K562 (cell line): ENCODE results near the gene ABLIM2. TPM values are rescaled to one million over a fixed set of nuclear protein-coding genes. Genes with fewer than 3 reads are reported as not detected.

Experiments
- ATAC-seq: fragments of 200-7000 bp; cut with Tn5 transposase; 3 replicates; pipeline ENCODE4 v1.9.1; 2020; ENCODE audit warnings: moderate library complexity
- BruUV-seq: library from RNA; stranded (reverse); fragments of 400-500 nt; replicated peaks from 2 replicates; lab custom pipeline; 2021; lab: Mats Ljungman, UMichigan
- CTCF ChIA-PET: fragments of 300-600 bp; formaldehyde crosslinking; extraction: SDS; loops from one replicate; lab custom pipeline; 2021; ENCODE audit warnings: low intra/inter-chr PET ratio; lab: Yijun Ruan, JAX
- POLR2A ChIA-PET: fragments of 300-600, 350-650 bp; sonication (Branson Sonifier 250); formaldehyde crosslinking; extraction: SDS; loops from one replicate; lab custom pipeline; 2021; ENCODE audit warnings: antibody characterized with exemption, inconsistent platforms; lab: Yijun Ruan, JAX
- DNase-seq, 4 experiments: peaks; one replicate each; pipeline versions ENCODE4 v3.0.0 to v3.0.0-alpha.2; 2011 to 2018; ENCODE audit warnings: low spot score in 3 of 4, mixed read lengths in 3 of 4; ENCODE audit errors: extremely low read depth in 1 of 4
- FAIRE-seq: peaks from 2 replicates; lab custom pipeline; 2011; peaks lifted over from hg19 to GRCh38; lab: Jason Lieb, UNC
- H2AFZ ChIP-seq: 2 replicates; pipeline ENCODE4 v1.6.0; 2011; ENCODE audit warnings: low read depth, low read length, control low read depth, inconsistent platforms
- H3K27ac ChIP-seq: fragments of 200-600 bp; 3 replicates; pipeline ENCODE4 v1.8.0; 2011; ENCODE audit warnings: low read depth, mild to moderate bottlenecking, control low read depth, inconsistent platforms, low read length, moderate library complexity, mixed read lengths; ENCODE audit errors: extremely low read depth
- H3K27me3 ChIP-seq, 2 experiments: fragments of 300-600 bp in 1 of 2; 2 replicates in 1 of 2; 3 replicates in 1 of 2; pipeline versions ENCODE4 v1.6.0 to v1.8.0; 2011; ENCODE audit warnings: inconsistent platforms in 2 of 2, low read length in 2 of 2, mild to moderate bottlenecking in 1 of 2, mixed read lengths in 1 of 2, moderate library complexity in 1 of 2; ENCODE audit not compliant: control insufficient read depth in 2 of 2, insufficient read depth in 2 of 2
- H3K36me3 ChIP-seq: fragments of 300-600 bp; 3 replicates; pipeline ENCODE4 v1.8.0; 2011; ENCODE audit warnings: mild to moderate bottlenecking, low read length, inconsistent platforms; ENCODE audit not compliant: control insufficient read depth, insufficient read depth
- H3K4me1 ChIP-seq, 2 experiments: fragments of 200-600 bp in 1 of 2; replicated peaks in 1 of 2; 2 replicates in 1 of 2; 3 replicates in 1 of 2; pipeline versions ENCODE4 v1.5.1 to v1.8.0; 2011; ENCODE audit warnings: inconsistent platforms in 2 of 2, low read length in 2 of 2, mild to moderate bottlenecking in 1 of 2, mixed read lengths in 1 of 2, moderate library complexity in 1 of 2; ENCODE audit not compliant: control insufficient read depth in 2 of 2, insufficient read depth in 2 of 2
- H3K4me2 ChIP-seq: 2 replicates; pipeline ENCODE4 v1.6.1; 2011; ENCODE audit warnings: low read length, control low read depth, inconsistent platforms, mixed read lengths; ENCODE audit not compliant: insufficient read depth
- H3K4me3 ChIP-seq: fragments of 200-600 bp; sonication (generic), shearing (Covaris generic); 2 replicates; pipeline ENCODE4 v1.5.1; 2016; ENCODE audit warnings: control low read depth, inconsistent platforms
- H3K79me2 ChIP-seq: fragments of 200-600 bp; 3 replicates; pipeline ENCODE4 v1.8.0; 2011; ENCODE audit warnings: low read length, inconsistent platforms; ENCODE audit not compliant: control insufficient read depth, insufficient read depth
- H3K9ac ChIP-seq, 2 experiments: 2 replicates each; pipeline versions ENCODE4 v1.6.0 to v1.6.1; 2011; ENCODE audit warnings: low read depth in 2 of 2, low read length in 2 of 2, control low read depth in 1 of 2, inconsistent platforms in 1 of 2, mild to moderate bottlenecking in 1 of 2, mixed read lengths in 1 of 2; ENCODE audit not compliant: insufficient read depth in 1 of 2
- H3K9me1 ChIP-seq: one replicate; pipeline ENCODE4 v1.6.0; 2011; ENCODE audit warnings: inconsistent platforms, mild to moderate bottlenecking, low read length, moderate library complexity; ENCODE audit not compliant: control insufficient read depth, insufficient read depth
- H3K9me3 ChIP-seq: replicated peaks from 2 replicates; pipeline ENCODE4 v1.5.1; 2011; ENCODE audit warnings: low read depth, low read length, inconsistent platforms; ENCODE audit not compliant: control insufficient read depth, insufficient read depth
- H4K20me1 ChIP-seq: replicated peaks from 2 replicates; pipeline ENCODE4 v1.6.1; 2011; ENCODE audit warnings: low read length, inconsistent platforms, mixed read lengths; ENCODE audit not compliant: control insufficient read depth, insufficient read depth
- CREM ChIP-seq: IDR thresholded peaks from 2 replicates; pipeline ENCODE4 v1.6.1; 2014; ENCODE audit warnings: antibody characterized with exemption, low read depth
- ELF4 ChIP-seq: fragments of 450-650 bp; formaldehyde crosslinking; IDR thresholded peaks from 2 replicates; pipeline ENCODE4 v1.4.0; 2022; ENCODE audit warnings: missing genetic modification characterization
- ETV6 ChIP-seq, 3 experiments: fragments of 150-350 bp in 1 of 3; sonication (generic) in 1 of 3; formaldehyde crosslinking in 1 of 3; IDR thresholded peaks; 2 replicates each; pipeline versions ENCODE4 v1.6.1 to v1.8.0; 2014 to 2022; ENCODE audit warnings: borderline replicate concordance in 2 of 3, low read depth in 2 of 3, antibody characterized with exemption in 1 of 3, low read length in 1 of 3, mild to moderate bottlenecking in 1 of 3, missing genetic modification reagents in 1 of 3
- FOXA3 ChIP-seq, 2 experiments: fragments of 450-650 bp in 1 of 2; sonication (generic) in 1 of 2; formaldehyde crosslinking; IDR thresholded peaks in 1 of 2; conservative IDR thresholded peaks in 1 of 2; 2 replicates each; pipeline versions ENCODE4 v1.4.0 to v1.8.0; 2020 to 2022; ENCODE audit warnings: mild to moderate bottlenecking in 2 of 2, missing genetic modification reagents in 1 of 2
- MBD2 ChIP-seq: sonication (generic); IDR thresholded peaks from 2 replicates; pipeline ENCODE4 v1.6.1; 2016; ENCODE audit warnings: low read depth, borderline replicate concordance
- NEUROD1 ChIP-seq: fragments of 150-350 bp; IDR thresholded peaks from 2 replicates; pipeline ENCODE4 v1.6.1; 2014; ENCODE audit warnings: borderline replicate concordance, low read length, low read depth; ENCODE audit not compliant: partially characterized antibody
- NFIX ChIP-seq: fragments of 250-450 bp; sonication (Bioruptor Pico); IDR thresholded peaks from 2 replicates; pipeline ENCODE4 v1.4.0; 2020; ENCODE audit warnings: low read depth, mild to moderate bottlenecking, moderate library complexity
- NR1H2 ChIP-seq: sonication (generic); formaldehyde crosslinking; IDR thresholded peaks from 2 replicates; pipeline ENCODE4 v1.4.0; 2020; ENCODE audit warnings: mild to moderate bottlenecking, missing genetic modification reagents
- POLR2G ChIP-seq: fragments of 200-400 bp; formaldehyde crosslinking; IDR thresholded peaks from 2 replicates; pipeline ENCODE4 v1.6.1; 2017; ENCODE audit warnings: low read depth, mild to moderate bottlenecking, antibody characterized with exemption, low read length, moderate library complexity
- PPARD ChIP-seq: fragments of 250-450 bp; sonication (Bioruptor Pico); IDR thresholded peaks from 2 replicates; pipeline ENCODE4 v1.8.0; 2022; ENCODE audit warnings: inconsistent platforms, mild to moderate bottlenecking, moderate library complexity
- RCOR1 ChIP-seq, 2 experiments: IDR thresholded peaks; 2 replicates each; pipeline ENCODE4 v1.6.1; 2012; ENCODE audit warnings: low read depth in 2 of 2, low read length in 2 of 2, borderline replicate concordance in 1 of 2, improper control_type of control experiment in 1 of 2
- RFX7 ChIP-seq: fragments of 250-450 bp; sonication (Bioruptor Pico); IDR thresholded peaks from 2 replicates; pipeline ENCODE4 v1.5.1; 2021; ENCODE audit warnings: mild to moderate bottlenecking
- TBP ChIP-seq: optimal IDR thresholded peaks from 2 replicates; pipeline ENCODE3; 2011; ENCODE audit warnings: low read depth, low read length, improper control_type of control experiment
- ZNF134 ChIP-seq: fragments of 250-450 bp; sonication (Bioruptor Pico); conservative IDR thresholded peaks from 2 replicates; pipeline ENCODE4 v1.4.0; 2020
- ZNF282 ChIP-seq: sonication (generic); formaldehyde crosslinking; IDR thresholded peaks from 2 replicates; pipeline ENCODE4 v1.8.1; 2023; ENCODE audit warnings: missing genetic modification reagents
- ZNF77 ChIP-seq: fragments of 250-450 bp; sonication (Bioruptor Pico); IDR thresholded peaks from 2 replicates; pipeline ENCODE4 v1.5.0; 2020
- WGBS: fragments of 100-300 bp; shearing (Covaris generic); methylation state at CpG from one replicate; pipeline ENCODE4 v1.1.6; 2016; ENCODE audit warnings: low coverage, mixed read lengths; ENCODE audit not compliant: insufficient coverage; ENCODE audit errors: missing lambda C conversion rate; 5-methylcytosine and 5-hydroxymethylcytosine counted together
- in situ Hi-C: fragments of 300-500 bp; cut with MboI; formaldehyde crosslinking; loops from 4 replicates; pipeline ENCODE4 v1.15.0; 2018; ENCODE audit warnings: inconsistent platforms, mixed read lengths
- intact Hi-C: fragments of 100-400 bp; cut with micrococcal nuclease; formaldehyde crosslinking; loops from 2 replicates; pipeline ENCODE4 v1.14.2; 2022
- polyA plus RNA-seq, 8 experiments: library from polyadenylated mRNA; depleted of rRNA in 4 of 8; stranded (reverse) in 5 of 8; unstranded in 3 of 8; fragments of >200 nt; fragmentation: Nextera tagmentation in 2 of 8; fragmentation: Illumina TruSeq in 1 of 8; extraction: Ambion mirVana in 2 of 8; extraction: Trizol in 1 of 8; gene quantifications; 2 replicates each; pipeline versions ENCODE4 v1.2.1 to v1.2.3, GENCODE V29; 2011 to 2014; ENCODE audit warnings: inconsistent platforms in 1 of 8, missing spikeins in 1 of 8
- total RNA-seq, 7 experiments: library from RNA; depleted of rRNA in 6 of 7; stranded (reverse); fragments of >200 nt in 6 of 7; fragmentation: Illumina TruSeq in 2 of 7; extraction: Trizol in 2 of 7; gene quantifications; 2 replicates each; pipeline versions ENCODE4 v1.2.1 to v1.2.3, GENCODE V29; 2011 to 2021; ENCODE audit warnings: low replicate concordance in 1 of 7
- TF ChIP-seq, protein P1 (sequence below), 2 experiments: fragments of 450-650 bp; IDR thresholded peaks; 2 replicates each; pipeline ENCODE4 v1.6.1; 2018; ENCODE audit warnings: mild to moderate bottlenecking in 2 of 2, low read depth in 1 of 2; ENCODE audit not compliant: partially characterized antibody in 2 of 2

The ABLIM2 gene
- total and polyA plus RNA-seq, 9 of the 15 experiments (the other 6 are each of a cell fraction or from before 2014, with no cell fraction given) = not detected

GRCh38 chr4:8013976-8014726, 144.5 kb downstream of the ABLIM2 start (continued):
- TF ChIP-seq RCOR1 (IDR thresholded peaks at IDR 0.05; ENCODE audit: borderline replicate concordance in 1 of 2, low read depth in 2 of 2, low read length in 2 of 2) (no peak), ETV6 (IDR thresholded peaks at IDR 0.05; ENCODE audit: borderline replicate concordance in 1 of 2, low read depth in 2 of 2, low read length in 1 of 2) (no peak), ETV6 (CRISPR knock-in tag; IDR thresholded peaks at IDR 0.05; ENCODE audit: borderline replicate concordance) (no peak), ZNF134 (CRISPR knock-in tag) (no peak), ZNF282 (no peak), PPARD (CRISPR knock-in tag) (no peak)

GRCh38 chr4:8012517-8012916, 146.1 kb downstream of the ABLIM2 start:
- Histone ChIP-seq H3K27me3 (peaks cover 13 to 55% of the 10 kb centered on the region in 2 experiments; a peak in 4 of 5 replicates), H3K9ac (no peak overlapping the region), H3K4me2 (no peak overlapping the region), H2AFZ (no peak overlapping the region), H3K4me1 (no peaks in the 10 kb centered on the region; a peak in 2 of 5 replicates), H3K9me1 (no peaks in the 10 kb centered on the region), H3K79me2 (no peaks in the 10 kb centered on the region), H3K36me3 (no peaks in the 10 kb centered on the region), H3K27ac (no peak overlapping the region), H4K20me1 (no peaks in the 10 kb centered on the region; the same call in none of the 2 replicates), H3K9me3 (no peaks in the 10 kb centered on the region), H3K4me3 (no peak overlapping the region)
- ATAC-seq (no peak), DNase-seq (no peak), FAIRE-seq (no peak)
- intact Hi-C loops (no loop called here), in situ Hi-C loops (no loop called here)
- WGBS = 0% methylated on average over 3 of the region's 3 CpGs
- no TSS peak for BruUV-seq
- ChIA-PET POLR2A (no interaction called here), CTCF (no interaction called here)
- no peak for TF ChIP-seq CREM
- TF ChIP-seq POLR2G = no peak
- no peak for TF ChIP-seq ZNF77 (CRISPR knock-in tag)
- no peak for TF ChIP-seq ELF4
- TF ChIP-seq FOXA3 (CRISPR knock-in tag; conservative IDR thresholded peaks at IDR 0.05 in 1 of 2, IDR thresholded peaks at IDR 0.05 in 1 of 2) = no peak
- TF ChIP-seq ETV6 (IDR thresholded peaks at IDR 0.05; ENCODE audit: borderline replicate concordance in 1 of 2, low read depth in 2 of 2, low read length in 1 of 2) = no peak
- TF ChIP-seq ETV6 (CRISPR knock-in tag; IDR thresholded peaks at IDR 0.05; ENCODE audit: borderline replicate concordance) = no peak
- no peak for TF ChIP-seq NFIX (CRISPR knock-in tag)
- no peak for TF ChIP-seq NR1H2
- TF ChIP-seq, protein P1, sequence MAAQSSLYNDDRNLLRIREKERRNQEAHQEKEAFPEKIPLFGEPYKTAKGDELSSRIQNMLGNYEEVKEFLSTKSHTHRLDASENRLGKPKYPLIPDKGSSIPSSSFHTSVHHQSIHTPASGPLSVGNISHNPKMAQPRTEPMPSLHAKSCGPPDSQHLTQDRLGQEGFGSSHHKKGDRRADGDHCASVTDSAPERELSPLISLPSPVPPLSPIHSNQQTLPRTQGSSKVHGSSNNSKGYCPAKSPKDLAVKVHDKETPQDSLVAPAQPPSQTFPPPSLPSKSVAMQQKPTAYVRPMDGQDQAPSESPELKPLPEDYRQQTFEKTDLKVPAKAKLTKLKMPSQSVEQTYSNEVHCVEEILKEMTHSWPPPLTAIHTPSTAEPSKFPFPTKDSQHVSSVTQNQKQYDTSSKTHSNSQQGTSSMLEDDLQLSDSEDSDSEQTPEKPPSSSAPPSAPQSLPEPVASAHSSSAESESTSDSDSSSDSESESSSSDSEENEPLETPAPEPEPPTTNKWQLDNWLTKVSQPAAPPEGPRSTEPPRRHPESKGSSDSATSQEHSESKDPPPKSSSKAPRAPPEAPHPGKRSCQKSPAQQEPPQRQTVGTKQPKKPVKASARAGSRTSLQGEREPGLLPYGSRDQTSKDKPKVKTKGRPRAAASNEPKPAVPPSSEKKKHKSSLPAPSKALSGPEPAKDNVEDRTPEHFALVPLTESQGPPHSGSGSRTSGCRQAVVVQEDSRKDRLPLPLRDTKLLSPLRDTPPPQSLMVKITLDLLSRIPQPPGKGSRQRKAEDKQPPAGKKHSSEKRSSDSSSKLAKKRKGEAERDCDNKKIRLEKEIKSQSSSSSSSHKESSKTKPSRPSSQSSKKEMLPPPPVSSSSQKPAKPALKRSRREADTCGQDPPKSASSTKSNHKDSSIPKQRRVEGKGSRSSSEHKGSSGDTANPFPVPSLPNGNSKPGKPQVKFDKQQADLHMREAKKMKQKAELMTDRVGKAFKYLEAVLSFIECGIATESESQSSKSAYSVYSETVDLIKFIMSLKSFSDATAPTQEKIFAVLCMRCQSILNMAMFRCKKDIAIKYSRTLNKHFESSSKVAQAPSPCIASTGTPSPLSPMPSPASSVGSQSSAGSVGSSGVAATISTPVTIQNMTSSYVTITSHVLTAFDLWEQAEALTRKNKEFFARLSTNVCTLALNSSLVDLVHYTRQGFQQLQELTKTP (IDR thresholded peaks at IDR 0.05; ENCODE audit: low read depth in 1 of 2, partially characterized antibody in 2 of 2) = no peak
- no peak for TF ChIP-seq RFX7 (CRISPR knock-in tag)
- TF ChIP-seq TBP = no peak
- no peak for TF ChIP-seq NEUROD1
- TF ChIP-seq MBD2 = no peak
